Left ventricle myocardium inferior (tissue), 1 donor: ENCODE data around the gene ETHE1. TPM values are rescaled to one million over a fixed set of nuclear protein-coding genes. Genes with fewer than 3 reads are reported as not detected.
"Not testable (repeated sequence)": the region's sequence is repeated elsewhere in the genome, so short reads cannot be mapped to it uniquely, and the experiment has no call there.

Experiments
- DNase-seq: peaks from one replicate; pipeline ENCODE4 v3.0.0-alpha.2; 2020
- H3K27ac ChIP-seq: fragments of 200-600 bp; replicated peaks from 2 replicates; pipeline ENCODE4 v1.8.0; 2021
- H3K27me3 ChIP-seq: fragments of 200-600 bp; 2 replicates; pipeline ENCODE4 v1.8.0; 2021; ENCODE audit warnings: low read depth
- H3K36me3 ChIP-seq: fragments of 200-600 bp; 2 replicates; pipeline ENCODE4 v1.8.0; 2021
- H3K4me1 ChIP-seq: fragments of 200-600 bp; 2 replicates; pipeline ENCODE4 v1.8.0; 2021
- H3K4me3 ChIP-seq: fragments of 200-600 bp; 2 replicates; pipeline ENCODE4 v1.8.0; 2021; ENCODE audit warnings: mild to moderate bottlenecking, moderate library complexity
- H3K9me3 ChIP-seq: fragments of 200-600 bp; replicated peaks from 2 replicates; pipeline ENCODE4 v1.8.0; 2021
- CTCF ChIP-seq: fragments of 200-600 bp; IDR thresholded peaks from 2 replicates; pipeline ENCODE4 v1.8.0; 2021; ENCODE audit warnings: antibody characterized with exemption, mild to moderate bottlenecking, borderline replicate concordance
- intact Hi-C: fragments of 100-400 bp; cut with micrococcal nuclease; formaldehyde crosslinking; loops from one replicate; pipeline ENCODE4 v1.11.0; 2022
- total RNA-seq: library from RNA; stranded (reverse); fragmentation: NEBNext Ultra II Directional; extraction: Animal tissue kit (Norgen Biotek cat#: 25700); gene quantifications from one replicate; pipeline ENCODE4 v1.2.1, GENCODE V29; 2021
- donor health status: DM: no; HTN: yes; CAD: no; lungs with severe emphysema.

ETHE1 gene
- total RNA-seq, 1 donor from 2014 or later: 14.6 TPM

GRCh38 chr19:43518051-43518450 is 8.9 kb downstream of the ETHE1 start:
- no peaks in the 10 kb centered on the region for H3K27me3 ChIP-seq
- H3K9me3 ChIP-seq: no peaks in the 10 kb centered on the region
- intact Hi-C loops: loop anchor here (2.0 kb wide), 1 partner anchor 71 kb away; no protein-coding TSS in a partner anchor
- no peak overlapping the region for H3K27ac ChIP-seq
- no peak for DNase-seq
- no peak overlapping the region for H3K4me3 ChIP-seq
- H3K36me3 ChIP-seq: no peaks in the 10 kb centered on the region
- no peak for TF ChIP-seq CTCF
- H3K4me1 ChIP-seq: no peaks in the 10 kb centered on the region

GRCh38 chr19:43512399-43512798 is 14.6 kb downstream of the ETHE1 start:
- H3K4me1 ChIP-seq, intact Hi-C loops, H3K27me3 ChIP-seq, H3K4me3 ChIP-seq, H3K9me3 ChIP-seq, DNase-seq, H3K27ac ChIP-seq: not testable (repeated sequence)
- peaks cover 32% of the 10 kb centered on the region for H3K36me3 ChIP-seq

- Histone ChIP-seq H3K9me3 (no peaks in the 10 kb centered on the region), H3K27me3 (no peaks in the 10 kb centered on the region), H3K4me3 (no peak overlapping the region), H3K4me1 (no peaks in the 10 kb centered on the region), H3K27ac (no peak overlapping the region), H3K36me3 (peaks cover 32% of the 10 kb centered on the region)
- no peak for TF ChIP-seq CTCF
- no peak for DNase-seq
- intact Hi-C loops: no loop called here
Observed at GRCh38 chr19:43511324-43511723, 15.7 kb downstream of the ETHE1 start.

GRCh38 chr19:43510713-43511112 is 16.3 kb downstream of the ETHE1 start:
- Histone ChIP-seq H3K36me3 (peaks cover 32% of the 10 kb centered on the region), H3K27me3 (no peaks in the 10 kb centered on the region), H3K4me3 (no peak overlapping the region), H3K9me3 (no peaks in the 10 kb centered on the region), H3K4me1 (no peaks in the 10 kb centered on the region), H3K27ac (no peak overlapping the region)
- intact Hi-C loops: no loop called here
- TF ChIP-seq CTCF: no peak
- no peak for DNase-seq

- Histone ChIP-seq H3K36me3 (peaks cover 32% of the 10 kb centered on the region), H3K27ac (no peak overlapping the region), H3K27me3 (no peaks in the 10 kb centered on the region), H3K4me1 (peaks cover 17% of the 10 kb centered on the region), H3K9me3 (no peaks in the 10 kb centered on the region), H3K4me3 (no peak overlapping the region)
- intact Hi-C loops: no loop called here
- no peak for DNase-seq
- no peak for TF ChIP-seq CTCF
Observed at GRCh38 chr19:43507880-43508279, 19.1 kb downstream of the ETHE1 start.

- Histone ChIP-seq H3K27me3 (no peaks in the 10 kb centered on the region), H3K36me3 (peaks cover 32% of the 10 kb centered on the region), H3K27ac (no peak overlapping the region), H3K4me1 (peaks cover 20% of the 10 kb centered on the region), H3K9me3 (no peaks in the 10 kb centered on the region), H3K4me3 (no peak overlapping the region)
- DNase-seq: no peak
- intact Hi-C loops: no loop called here
- no peak for TF ChIP-seq CTCF
Observed at GRCh38 chr19:43506629-43507028, 20.4 kb downstream of the ETHE1 start.
